ENCODE data around the gene FNIP1.
A peak's percentile ranks its signal among the peaks of the same experiment; 100 is the strongest.
"Not testable (repeated sequence)": the region's sequence is repeated elsewhere in the genome, so short reads cannot be mapped to it uniquely, and the experiment has no call there.

FNIP1 gene

GRCh38 chr5:131796793-131797693 lies at the start of gene FNIP1:
Gene FNIP1 (minus strand): TSS chr5:131797017. CDS start chr5:131796921, 96 bp downstream.
- H3K27ac ChIP-seq: peak within 1 kb of the TSS; percentile 97 to 100

GRCh38 chr5:131846536-131846935 lies 49.7 kb upstream of the FNIP1 start:
- no peak for TF ChIP-seq CTCF (IDR thresholded peaks at IDR 0.05)
- H3K27ac ChIP-seq: no peak overlapping the region
- H3K4me3 ChIP-seq: no peak overlapping the region
- DNase-seq (ENCODE audit: low spot score): no peak

More at GRCh38 chr5:131796793-131797693, at the start of gene FNIP1:
- peak; percentile 99 for DNase-seq (ENCODE audit: low spot score)
- peak within 1 kb of the TSS; percentile 92 for H3K4me3 ChIP-seq
- TF ChIP-seq CTCF (IDR thresholded peaks at IDR 0.05): no peak

GRCh38 chr5:131845828-131846227 lies 49.0 kb upstream of the FNIP1 start:
- TF ChIP-seq CTCF (IDR thresholded peaks at IDR 0.05): no peak
- Histone ChIP-seq H3K27ac (no peak overlapping the region), H3K4me3 (no peak overlapping the region)
- DNase-seq (ENCODE audit: low spot score): no peak

GRCh38 chr5:131842971-131843370 lies 46.2 kb upstream of the FNIP1 start:
- not testable (repeated sequence) for DNase-seq (ENCODE audit: low spot score); H3K4me3 ChIP-seq; H3K27ac ChIP-seq

GRCh38 chr5:131832702-131833101 lies 35.9 kb upstream of the FNIP1 start:
- not testable (repeated sequence) for H3K27ac ChIP-seq; H3K4me3 ChIP-seq; DNase-seq (ENCODE audit: low spot score)

GRCh38 chr5:131825404-131826013 lies 28.7 kb upstream of the FNIP1 start:
- no peak for DNase-seq (ENCODE audit: low spot score)
- TF ChIP-seq CTCF (IDR thresholded peaks at IDR 0.05): no peak
- no peak overlapping the region for H3K27ac ChIP-seq
- H3K4me3 ChIP-seq: no peak overlapping the region

- Histone ChIP-seq H3K4me3 (no peak overlapping the region), H3K27ac (no peak overlapping the region)
- TF ChIP-seq CTCF (IDR thresholded peaks at IDR 0.05): no peak
- DNase-seq (ENCODE audit: low spot score): no peak
Observed at GRCh38 chr5:131824631-131825030, 27.8 kb upstream of the FNIP1 start.

- H3K27ac ChIP-seq: no peak overlapping the region
- no peak for DNase-seq (ENCODE audit: low spot score)
- no peak overlapping the region for H3K4me3 ChIP-seq
- no peak for TF ChIP-seq CTCF (IDR thresholded peaks at IDR 0.05)
Observed at GRCh38 chr5:131821221-131821620, 24.4 kb upstream of the FNIP1 start.
